Ishikawa (cell line): ENCODE results near the gene BASP1.

Experiments used
- CEBPB ChIP-seq: IDR thresholded peaks from 2 replicates; pipeline ENCODE4 v1.6.1; 2012
- CREB1 ChIP-seq: IDR thresholded peaks from 2 replicates; pipeline ENCODE4 v1.6.1; 2012; ENCODE audit warnings: low read depth
- EP300 ChIP-seq: IDR thresholded peaks from 2 replicates; pipeline ENCODE4 v1.6.1; 2012; ENCODE audit warnings: borderline replicate concordance
- FOXM1 ChIP-seq: IDR thresholded peaks from 2 replicates; pipeline ENCODE4 v1.6.1; 2012; ENCODE audit warnings: low read depth, borderline replicate concordance
- MAX ChIP-seq: IDR thresholded peaks from 2 replicates; pipeline ENCODE4 v1.6.1; 2012
- NFIC ChIP-seq: IDR thresholded peaks from 2 replicates; pipeline ENCODE4 v1.6.1; 2012
- RAD21 ChIP-seq: IDR thresholded peaks from 2 replicates; pipeline ENCODE4 v1.6.1; 2012; ENCODE audit warnings: low read depth
- REST ChIP-seq: IDR thresholded peaks from 2 replicates; pipeline ENCODE4 v1.6.1; 2012; ENCODE audit warnings: low read depth, mild to moderate bottlenecking
- TAF1 ChIP-seq: IDR thresholded peaks from 2 replicates; pipeline ENCODE4 v1.6.1; 2012; ENCODE audit warnings: low read depth, mild to moderate bottlenecking
- TCF12 ChIP-seq: IDR thresholded peaks from 2 replicates; pipeline ENCODE4 v1.6.1; 2012; ENCODE audit warnings: low read depth
- USF1 ChIP-seq: IDR thresholded peaks from 2 replicates; pipeline ENCODE4 v1.6.1; 2012
- ZBTB7A ChIP-seq: IDR thresholded peaks from 2 replicates; pipeline ENCODE4 v1.6.1; 2012; ENCODE audit warnings: low read depth

- TF ChIP-seq ZBTB7A: no peak
- no peak for TF ChIP-seq RAD21
- TF ChIP-seq FOXM1: no peak
- TF ChIP-seq MAX: no peak
- no peak for TF ChIP-seq NFIC
- no peak for TF ChIP-seq TCF12
- TF ChIP-seq REST: no peak
- TF ChIP-seq TAF1: no peak
- TF ChIP-seq CEBPB: no peak
- TF ChIP-seq EP300: no peak
- no peak for TF ChIP-seq USF1
- TF ChIP-seq CREB1: no peak
Measured at GRCh38 chr5:17295671-17296070, 78.2 kb downstream of the BASP1 start.
